ENCODE data around the gene TMEM145. TPM values are rescaled to one million over a fixed set of nuclear protein-coding genes. Genes with fewer than 3 reads are reported as not detected.

TMEM145 gene
- total and polyA plus RNA-seq, 10 of the 15 experiments (the other 5 are each of a cell fraction or from before 2014, with no cell fraction given), result 0.04 to 0.97 (median 0.16) TPM; not detected in 4

- TF ChIP-seq E2F4 (IDR thresholded peaks at IDR 0.05; ENCODE audit: low read depth, low read length) (no peak), ATF3 (IDR thresholded peaks at IDR 0.05; ENCODE audit: borderline replicate concordance, extremely low read depth, low read depth, low read length) (no peak), ZBTB11 (CRISPR knock-in tag; IDR thresholded peaks at IDR 0.05) (no peak), ZNF384 (IDR thresholded peaks at IDR 0.05; ENCODE audit: borderline replicate concordance, low read depth, low read length) (no peak), FOXK2 (IDR thresholded peaks at IDR 0.05) (no peak)
Observed at GRCh38 chr19:42301646-42302203, 11.4 kb upstream of the TMEM145 start, which contains the start of gene PRR19 (continued).

- H3K27me3 ChIP-seq (replicated peaks in 1 of 2; ENCODE audit: control insufficient read depth in 2 of 2, insufficient read depth in 2 of 2, low read length in 1 of 2), result no peaks in the 10 kb centered on the region
- intact Hi-C loops (cut with micrococcal nuclease; ENCODE audit: unreplicated experiment) (no loop called here), in situ Hi-C loops (cut with MboI) (no loop called here)
- ATAC-seq, result no peak
- H3K79me2 ChIP-seq (ENCODE audit: control insufficient read depth, insufficient read depth, low read length), result no peaks in the 10 kb centered on the region; the same call in 1 of the 2 replicates
- WGBS (ENCODE audit: insufficient coverage, insufficient replicate concordance, low lambda C conversion rate, missing lambda C conversion rate), result 91% methylated on average over 11 of the region's 11 CpGs
- ChIA-PET RAD21 (ENCODE audit: unreplicated experiment) (interaction anchor here (1.0 to 1.2 kb wide), 2 partner anchors 170 to 174 kb away, joined by 3 read pairs; no protein-coding TSS in a partner anchor), CTCF (interaction anchor here (0.7 to 1.4 kb wide), 3 partner anchors 18 to 170 kb away, joined by 3 to 6 read pairs (median 3); partner anchors contain the start of gene POU2F2), SMC1A (ENCODE audit: uncharacterized antibody, unreplicated experiment) (interaction anchor here (1.0 kb wide), 1 partner anchor 24 kb away, joined by 3 read pairs; no protein-coding TSS in a partner anchor), POLR2A (interaction anchor here (1.0 kb wide), 1 partner anchor 83 kb away, joined by 5 read pairs; the partner anchor contains the start of gene ZNF526)
- peaks cover 7% of the 10 kb centered on the region for H3K4me1 ChIP-seq (ENCODE audit: control insufficient read depth, insufficient read depth, low read length)
- no peaks in the 10 kb centered on the region for H4K20me1 ChIP-seq (ENCODE audit: control insufficient read depth, insufficient read depth)
- H2AFZ ChIP-seq (ENCODE audit: control insufficient read depth, low read depth, low read length), result peak overlapping the region; percentile 94
- FAIRE-seq, result no peak
- no peaks in the 10 kb centered on the region for H3K36me3 ChIP-seq (ENCODE audit: control insufficient read depth in 2 of 2, insufficient read depth in 2 of 2, low read length in 1 of 2)
- H3K27ac ChIP-seq (ENCODE audit: control insufficient read depth, insufficient read depth), result peak overlapping the region; percentile 50; the same call in 1 of the 2 replicates
- no peak for DNase-seq (ENCODE audit: low read depth, low spot score)
- peak overlapping the region; percentile 75; the same call in 1 of the 2 replicates for H3K9ac ChIP-seq (ENCODE audit: control insufficient read depth, insufficient read depth, low read length)
- no peak overlapping the region; the same call in 1 of the 2 replicates for H3K4me3 ChIP-seq
- peak overlapping the region; percentile 68 for H3K4me2 ChIP-seq (ENCODE audit: control insufficient read depth, insufficient read depth)
- BruUV-seq (replicated peaks), result no TSS peak
- H3K9me3 ChIP-seq (replicated peaks; ENCODE audit: control insufficient read depth, insufficient read depth, low read length), result no peaks in the 10 kb centered on the region
- TF ChIP-seq ZBTB40 (IDR thresholded peaks at IDR 0.05; ENCODE audit: borderline replicate concordance) (0 out of 2 replicates have a peak, but pooled peaks have one; percentile 0), ATF7 (IDR thresholded peaks at IDR 0.05; ENCODE audit: low read depth) (no peak), HDAC2 (IDR thresholded peaks at IDR 0.05) (no peak), ZBTB33 (IDR thresholded peaks at IDR 0.05) (peak; percentile 36; the same call in 1 of the 2 replicates), SRF (IDR thresholded peaks at IDR 0.05; ENCODE audit: low read depth in 2 of 2, low read length in 2 of 2) (no peak)
Observed at GRCh38 chr19:42303101-42303464, 10.0 kb upstream of the TMEM145 start.

Measured in GM12878 (cell line).